Measurements from ENCODE around the gene TMEM72.

Gene TMEM72

DNA sequence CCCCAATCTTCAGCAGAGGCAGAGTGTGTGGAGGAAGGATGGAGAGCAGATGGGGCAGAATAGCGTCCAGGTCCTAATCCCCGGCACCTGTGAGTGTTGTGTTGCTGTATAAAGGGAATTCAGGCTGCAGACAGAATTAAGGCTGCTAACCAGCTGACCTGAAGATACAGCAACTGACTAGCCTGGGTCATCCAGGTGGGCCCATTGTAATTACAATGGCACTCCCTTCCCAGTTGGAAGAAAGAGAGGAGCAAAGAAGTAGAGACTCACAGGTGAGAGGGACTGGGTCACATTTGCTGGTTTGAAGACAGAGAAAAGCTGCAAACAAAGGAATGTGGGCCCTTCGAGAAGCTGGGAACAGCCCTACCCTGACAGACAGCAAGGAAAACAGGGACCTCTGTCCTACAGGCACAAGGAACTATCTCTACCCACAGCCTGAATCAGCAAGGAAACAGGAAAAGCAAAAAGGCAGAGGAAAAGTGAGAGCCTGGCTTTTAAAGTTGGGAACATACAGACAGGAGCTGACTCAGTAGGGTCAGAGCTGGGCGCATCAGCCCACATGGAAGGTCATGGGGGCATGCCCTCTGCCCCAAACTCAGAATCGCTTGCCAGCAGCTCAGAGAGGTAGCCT lies 11.6 kb upstream of the TMEM72 start:
- Histone ChIP-seq H3F3A (ENCODE audit: insufficient read depth) (no peaks in the 10 kb centered on the region), H3K27me3 (ENCODE audit: low read length) (no peaks in the 10 kb centered on the region), H3K9me3 (ENCODE audit: insufficient read depth, low read length) (no peaks in the 10 kb centered on the region), H3K9ac (ENCODE audit: low read length) (no peak overlapping the region), H3K9me2 (replicated peaks; ENCODE audit: insufficient read depth, low read length) (no peaks in the 10 kb centered on the region), H3K79me2 (ENCODE audit: insufficient read depth, low read length) (no peaks in the 10 kb centered on the region), H4K20me1 (ENCODE audit: low read depth, low read length) (no peaks in the 10 kb centered on the region), H3K4me3 (ENCODE audit: insufficient read depth, low read length, poor library complexity, severe bottlenecking) (no peak overlapping the region), H3K36me3 (ENCODE audit: low read length) (no peaks in the 10 kb centered on the region), H3K27ac (ENCODE audit: low read depth, low read length) (no peak overlapping the region), H2AFZ (ENCODE audit: low read depth, low read length, severe bottlenecking) (no peak overlapping the region), H3K4me2 (ENCODE audit: low read depth, low read length, poor library complexity, severe bottlenecking) (no peak overlapping the region)
- TF ChIP-seq EZH2phosphoT487 (conservative IDR thresholded peaks at IDR 0.05; ENCODE audit: low read length): no peak
- TF ChIP-seq, protein P1, sequence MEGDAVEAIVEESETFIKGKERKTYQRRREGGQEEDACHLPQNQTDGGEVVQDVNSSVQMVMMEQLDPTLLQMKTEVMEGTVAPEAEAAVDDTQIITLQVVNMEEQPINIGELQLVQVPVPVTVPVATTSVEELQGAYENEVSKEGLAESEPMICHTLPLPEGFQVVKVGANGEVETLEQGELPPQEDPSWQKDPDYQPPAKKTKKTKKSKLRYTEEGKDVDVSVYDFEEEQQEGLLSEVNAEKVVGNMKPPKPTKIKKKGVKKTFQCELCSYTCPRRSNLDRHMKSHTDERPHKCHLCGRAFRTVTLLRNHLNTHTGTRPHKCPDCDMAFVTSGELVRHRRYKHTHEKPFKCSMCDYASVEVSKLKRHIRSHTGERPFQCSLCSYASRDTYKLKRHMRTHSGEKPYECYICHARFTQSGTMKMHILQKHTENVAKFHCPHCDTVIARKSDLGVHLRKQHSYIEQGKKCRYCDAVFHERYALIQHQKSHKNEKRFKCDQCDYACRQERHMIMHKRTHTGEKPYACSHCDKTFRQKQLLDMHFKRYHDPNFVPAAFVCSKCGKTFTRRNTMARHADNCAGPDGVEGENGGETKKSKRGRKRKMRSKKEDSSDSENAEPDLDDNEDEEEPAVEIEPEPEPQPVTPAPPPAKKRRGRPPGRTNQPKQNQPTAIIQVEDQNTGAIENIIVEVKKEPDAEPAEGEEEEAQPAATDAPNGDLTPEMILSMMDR (IDR thresholded peaks at IDR 0.05; ENCODE audit: insufficient read depth, low read length, poor library complexity, severe bottlenecking): no peak

DNA sequence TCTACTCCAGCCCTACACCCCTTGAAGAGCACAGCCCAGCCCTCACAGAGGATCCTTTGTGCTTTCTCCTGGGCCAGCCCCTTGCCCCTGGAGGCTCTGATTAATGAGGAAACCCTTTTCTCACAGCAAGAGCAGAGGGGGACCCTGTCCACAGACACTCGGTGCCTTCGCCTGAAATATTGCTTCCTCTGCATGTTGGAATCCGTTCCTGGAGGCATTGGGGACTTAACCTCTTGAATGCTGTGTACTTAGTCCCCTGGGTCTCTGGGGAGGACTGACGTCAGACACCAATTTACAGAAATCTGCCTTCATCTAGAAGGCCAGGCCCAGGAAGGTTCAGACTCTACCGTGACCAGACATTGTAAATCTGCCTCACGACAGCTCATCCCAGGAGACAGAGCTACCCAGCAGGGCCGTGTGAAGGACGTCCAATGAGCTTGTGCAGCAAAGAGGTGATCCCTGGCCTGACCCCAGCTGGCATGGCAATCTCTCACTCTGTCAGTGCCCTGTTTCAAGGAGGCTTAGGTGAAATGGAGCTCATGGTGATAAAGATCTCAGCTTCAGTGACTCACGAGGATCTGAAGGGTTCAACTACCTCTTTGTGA lies 8.1 kb upstream of the TMEM72 start:
- no peak for TF ChIP-seq EZH2phosphoT487 (conservative IDR thresholded peaks at IDR 0.05; ENCODE audit: low read length)
- TF ChIP-seq, protein P1 (IDR thresholded peaks at IDR 0.05; ENCODE audit: insufficient read depth, low read length, poor library complexity, severe bottlenecking): no peak
- H3K4me3 ChIP-seq (ENCODE audit: insufficient read depth, low read length, poor library complexity, severe bottlenecking): no peak overlapping the region
- H3K27me3 ChIP-seq (ENCODE audit: low read length): no peaks in the 10 kb centered on the region
- H2AFZ ChIP-seq (ENCODE audit: low read depth, low read length, severe bottlenecking): no peak overlapping the region
- no peaks in the 10 kb centered on the region for H3K9me2 ChIP-seq (replicated peaks; ENCODE audit: insufficient read depth, low read length)
- no peaks in the 10 kb centered on the region for H3K79me2 ChIP-seq (ENCODE audit: insufficient read depth, low read length)
- no peaks in the 10 kb centered on the region for H4K20me1 ChIP-seq (ENCODE audit: low read depth, low read length)
- no peaks in the 10 kb centered on the region for H3K36me3 ChIP-seq (ENCODE audit: low read length)
- no peak overlapping the region for H3K27ac ChIP-seq (ENCODE audit: low read depth, low read length)
- H3K9ac ChIP-seq (ENCODE audit: low read length): no peak overlapping the region
- H3F3A ChIP-seq (ENCODE audit: insufficient read depth): no peaks in the 10 kb centered on the region
- H3K9me3 ChIP-seq (ENCODE audit: insufficient read depth, low read length): no peaks in the 10 kb centered on the region
- no peak overlapping the region for H3K4me2 ChIP-seq (ENCODE audit: low read depth, low read length, poor library complexity, severe bottlenecking)

DNA sequence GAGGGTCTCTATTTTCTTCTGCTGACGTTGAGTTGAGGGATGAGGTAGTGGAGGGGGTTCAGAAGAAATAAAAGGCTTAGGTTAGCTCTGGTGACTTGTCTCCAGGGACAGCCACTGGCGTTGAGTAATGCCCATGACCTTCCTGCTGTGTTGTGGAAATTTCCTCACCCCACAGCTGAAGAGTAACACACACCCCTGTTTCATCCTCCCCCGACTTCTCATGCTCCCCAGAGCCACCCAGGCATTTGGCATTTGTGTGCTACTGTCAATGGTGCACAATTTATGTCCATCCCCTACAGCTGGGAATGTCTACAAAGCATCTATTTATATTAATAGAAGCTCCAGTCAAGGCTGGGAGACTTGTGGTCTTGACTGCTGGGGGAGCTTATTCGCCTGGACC lies 4.7 kb upstream of the TMEM72 start:
- TF ChIP-seq, protein P1 (IDR thresholded peaks at IDR 0.05; ENCODE audit: insufficient read depth, low read length, poor library complexity, severe bottlenecking): no peak
- TF ChIP-seq EZH2phosphoT487 (conservative IDR thresholded peaks at IDR 0.05; ENCODE audit: low read length): no peak
- H3K9me3 ChIP-seq (ENCODE audit: insufficient read depth, low read length): no peaks in the 10 kb centered on the region
- H3K9ac ChIP-seq (ENCODE audit: low read length): no peak overlapping the region
- H3F3A ChIP-seq (ENCODE audit: insufficient read depth): no peaks in the 10 kb centered on the region
- no peaks in the 10 kb centered on the region for H3K27me3 ChIP-seq (ENCODE audit: low read length)
- H3K4me2 ChIP-seq (ENCODE audit: low read depth, low read length, poor library complexity, severe bottlenecking): no peak overlapping the region
- H3K9me2 ChIP-seq (replicated peaks; ENCODE audit: insufficient read depth, low read length): no peaks in the 10 kb centered on the region
- no peaks in the 10 kb centered on the region for H3K79me2 ChIP-seq (ENCODE audit: insufficient read depth, low read length)
- no peak overlapping the region for H3K4me3 ChIP-seq (ENCODE audit: insufficient read depth, low read length, poor library complexity, severe bottlenecking)
- no peaks in the 10 kb centered on the region for H4K20me1 ChIP-seq (ENCODE audit: low read depth, low read length)
- H2AFZ ChIP-seq (ENCODE audit: low read depth, low read length, severe bottlenecking): no peak overlapping the region
- no peak overlapping the region for H3K27ac ChIP-seq (ENCODE audit: low read depth, low read length)
- no peaks in the 10 kb centered on the region for H3K36me3 ChIP-seq (ENCODE audit: low read length)

All from SU-DHL-6 (cell line).